Measurements from ENCODE around the gene DCAF17.

DNA sequence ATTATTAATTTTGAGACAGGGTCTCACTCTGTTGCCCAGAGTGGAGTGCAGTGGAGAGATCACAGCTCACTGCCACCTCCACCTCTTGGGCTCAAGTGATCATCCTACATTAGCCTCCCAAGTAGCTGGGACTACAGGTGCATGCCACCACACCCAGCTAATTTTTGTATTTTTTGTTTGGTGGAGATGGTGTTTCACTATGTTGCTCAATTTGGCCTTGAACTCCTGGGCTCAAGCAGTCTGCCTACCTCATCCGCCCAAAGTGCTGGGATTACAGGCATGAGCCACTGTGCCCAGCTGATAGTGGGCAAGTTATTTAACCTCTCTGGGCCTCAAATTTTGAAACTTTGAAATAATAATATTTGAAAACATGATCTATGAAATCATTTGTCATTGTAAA is 26.5 kb downstream of the DCAF17 start:
- TF ChIP-seq, protein P1, sequence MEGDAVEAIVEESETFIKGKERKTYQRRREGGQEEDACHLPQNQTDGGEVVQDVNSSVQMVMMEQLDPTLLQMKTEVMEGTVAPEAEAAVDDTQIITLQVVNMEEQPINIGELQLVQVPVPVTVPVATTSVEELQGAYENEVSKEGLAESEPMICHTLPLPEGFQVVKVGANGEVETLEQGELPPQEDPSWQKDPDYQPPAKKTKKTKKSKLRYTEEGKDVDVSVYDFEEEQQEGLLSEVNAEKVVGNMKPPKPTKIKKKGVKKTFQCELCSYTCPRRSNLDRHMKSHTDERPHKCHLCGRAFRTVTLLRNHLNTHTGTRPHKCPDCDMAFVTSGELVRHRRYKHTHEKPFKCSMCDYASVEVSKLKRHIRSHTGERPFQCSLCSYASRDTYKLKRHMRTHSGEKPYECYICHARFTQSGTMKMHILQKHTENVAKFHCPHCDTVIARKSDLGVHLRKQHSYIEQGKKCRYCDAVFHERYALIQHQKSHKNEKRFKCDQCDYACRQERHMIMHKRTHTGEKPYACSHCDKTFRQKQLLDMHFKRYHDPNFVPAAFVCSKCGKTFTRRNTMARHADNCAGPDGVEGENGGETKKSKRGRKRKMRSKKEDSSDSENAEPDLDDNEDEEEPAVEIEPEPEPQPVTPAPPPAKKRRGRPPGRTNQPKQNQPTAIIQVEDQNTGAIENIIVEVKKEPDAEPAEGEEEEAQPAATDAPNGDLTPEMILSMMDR (conservative IDR thresholded peaks at IDR 0.05; ENCODE audit: low read depth, low read length) = no peak
- TF ChIP-seq EZH2 (IDR thresholded peaks at IDR 0.05; ENCODE audit: low read length, unreplicated experiment) = no peak

All from PC-3 (cell line).